ENCODE results near the gene SIPA1. TPM values are rescaled to one million over a fixed set of nuclear protein-coding genes. Genes with fewer than 3 reads are reported as not detected.

Gene SIPA1
- total RNA-seq, 1 experiment from 2014 or later = 65.4 TPM

DNA sequence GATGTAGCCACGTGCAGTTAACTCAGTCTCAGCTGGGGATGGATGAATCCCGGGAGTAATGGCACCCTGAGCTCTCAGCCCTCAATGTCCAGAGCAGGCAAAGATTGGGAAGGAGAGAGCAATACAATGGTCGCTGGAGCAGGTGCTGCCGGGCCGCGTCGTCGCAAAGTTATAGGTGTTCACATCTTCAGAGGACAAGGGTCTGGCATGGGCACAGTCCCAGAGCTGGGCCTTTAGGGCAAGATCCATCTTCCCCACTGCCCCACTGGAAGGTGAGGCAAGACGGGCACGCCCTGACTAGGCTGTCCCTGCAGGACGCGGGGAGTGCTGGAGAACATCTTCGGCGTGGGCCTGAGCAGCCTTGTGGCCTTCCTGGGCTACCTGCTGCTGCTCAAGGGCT is 14.7 kb upstream of the SIPA1 start:
- TF ChIP-seq, protein P1, sequence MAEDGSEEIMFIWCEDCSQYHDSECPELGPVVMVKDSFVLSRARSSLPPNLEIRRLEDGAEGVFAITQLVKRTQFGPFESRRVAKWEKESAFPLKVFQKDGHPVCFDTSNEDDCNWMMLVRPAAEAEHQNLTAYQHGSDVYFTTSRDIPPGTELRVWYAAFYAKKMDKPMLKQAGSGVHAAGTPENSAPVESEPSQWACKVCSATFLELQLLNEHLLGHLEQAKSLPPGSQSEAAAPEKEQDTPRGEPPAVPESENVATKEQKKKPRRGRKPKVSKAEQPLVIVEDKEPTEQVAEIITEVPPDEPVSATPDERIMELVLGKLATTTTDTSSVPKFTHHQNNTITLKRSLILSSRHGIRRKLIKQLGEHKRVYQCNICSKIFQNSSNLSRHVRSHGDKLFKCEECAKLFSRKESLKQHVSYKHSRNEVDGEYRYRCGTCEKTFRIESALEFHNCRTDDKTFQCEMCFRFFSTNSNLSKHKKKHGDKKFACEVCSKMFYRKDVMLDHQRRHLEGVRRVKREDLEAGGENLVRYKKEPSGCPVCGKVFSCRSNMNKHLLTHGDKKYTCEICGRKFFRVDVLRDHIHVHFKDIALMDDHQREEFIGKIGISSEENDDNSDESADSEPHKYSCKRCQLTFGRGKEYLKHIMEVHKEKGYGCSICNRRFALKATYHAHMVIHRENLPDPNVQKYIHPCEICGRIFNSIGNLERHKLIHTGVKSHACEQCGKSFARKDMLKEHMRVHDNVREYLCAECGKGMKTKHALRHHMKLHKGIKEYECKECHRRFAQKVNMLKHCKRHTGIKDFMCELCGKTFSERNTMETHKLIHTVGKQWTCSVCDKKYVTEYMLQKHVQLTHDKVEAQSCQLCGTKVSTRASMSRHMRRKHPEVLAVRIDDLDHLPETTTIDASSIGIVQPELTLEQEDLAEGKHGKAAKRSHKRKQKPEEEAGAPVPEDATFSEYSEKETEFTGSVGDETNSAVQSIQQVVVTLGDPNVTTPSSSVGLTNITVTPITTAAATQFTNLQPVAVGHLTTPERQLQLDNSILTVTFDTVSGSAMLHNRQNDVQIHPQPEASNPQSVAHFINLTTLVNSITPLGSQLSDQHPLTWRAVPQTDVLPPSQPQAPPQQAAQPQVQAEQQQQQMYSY (CRISPR knock-in tag; IDR thresholded peaks at IDR 0.05) = no peak
- TF ChIP-seq IRF2 (CRISPR knock-in tag; IDR thresholded peaks at IDR 0.05; ENCODE audit: borderline replicate concordance, low read depth) = no peak
- no peak for TF ChIP-seq NR3C1 (CRISPR knock-in tag; conservative IDR thresholded peaks at IDR 0.05; ENCODE audit: low read depth)
- TF ChIP-seq, protein P2, sequence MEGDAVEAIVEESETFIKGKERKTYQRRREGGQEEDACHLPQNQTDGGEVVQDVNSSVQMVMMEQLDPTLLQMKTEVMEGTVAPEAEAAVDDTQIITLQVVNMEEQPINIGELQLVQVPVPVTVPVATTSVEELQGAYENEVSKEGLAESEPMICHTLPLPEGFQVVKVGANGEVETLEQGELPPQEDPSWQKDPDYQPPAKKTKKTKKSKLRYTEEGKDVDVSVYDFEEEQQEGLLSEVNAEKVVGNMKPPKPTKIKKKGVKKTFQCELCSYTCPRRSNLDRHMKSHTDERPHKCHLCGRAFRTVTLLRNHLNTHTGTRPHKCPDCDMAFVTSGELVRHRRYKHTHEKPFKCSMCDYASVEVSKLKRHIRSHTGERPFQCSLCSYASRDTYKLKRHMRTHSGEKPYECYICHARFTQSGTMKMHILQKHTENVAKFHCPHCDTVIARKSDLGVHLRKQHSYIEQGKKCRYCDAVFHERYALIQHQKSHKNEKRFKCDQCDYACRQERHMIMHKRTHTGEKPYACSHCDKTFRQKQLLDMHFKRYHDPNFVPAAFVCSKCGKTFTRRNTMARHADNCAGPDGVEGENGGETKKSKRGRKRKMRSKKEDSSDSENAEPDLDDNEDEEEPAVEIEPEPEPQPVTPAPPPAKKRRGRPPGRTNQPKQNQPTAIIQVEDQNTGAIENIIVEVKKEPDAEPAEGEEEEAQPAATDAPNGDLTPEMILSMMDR (IDR thresholded peaks at IDR 0.05) = no peak
- TF ChIP-seq CREB1 (CRISPR knock-in tag; IDR thresholded peaks at IDR 0.05) = no peak
- no peak for TF ChIP-seq GABPB1 (CRISPR knock-in tag; IDR thresholded peaks at IDR 0.05)
- no peak for TF ChIP-seq ELF4 (CRISPR knock-in tag; IDR thresholded peaks at IDR 0.05; ENCODE audit: low read depth)
- TF ChIP-seq EMX1 (CRISPR knock-in tag; IDR thresholded peaks at IDR 0.05) = no peak
- TF ChIP-seq, protein P3, sequence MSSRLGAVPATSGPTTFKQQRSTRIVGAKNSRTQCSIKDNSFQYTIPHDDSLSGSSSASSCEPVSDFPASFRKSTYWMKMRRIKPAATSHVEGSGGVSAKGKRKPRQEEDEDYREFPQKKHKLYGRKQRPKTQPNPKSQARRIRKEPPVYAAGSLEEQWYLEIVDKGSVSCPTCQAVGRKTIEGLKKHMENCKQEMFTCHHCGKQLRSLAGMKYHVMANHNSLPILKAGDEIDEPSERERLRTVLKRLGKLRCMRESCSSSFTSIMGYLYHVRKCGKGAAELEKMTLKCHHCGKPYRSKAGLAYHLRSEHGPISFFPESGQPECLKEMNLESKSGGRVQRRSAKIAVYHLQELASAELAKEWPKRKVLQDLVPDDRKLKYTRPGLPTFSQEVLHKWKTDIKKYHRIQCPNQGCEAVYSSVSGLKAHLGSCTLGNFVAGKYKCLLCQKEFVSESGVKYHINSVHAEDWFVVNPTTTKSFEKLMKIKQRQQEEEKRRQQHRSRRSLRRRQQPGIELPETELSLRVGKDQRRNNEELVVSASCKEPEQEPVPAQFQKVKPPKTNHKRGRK (CRISPR knock-in tag; IDR thresholded peaks at IDR 0.05; ENCODE audit: borderline replicate concordance) = no peak
- no peak for TF ChIP-seq MXD4 (CRISPR knock-in tag; IDR thresholded peaks at IDR 0.05; ENCODE audit: borderline replicate concordance)
- TF ChIP-seq NFE2L1 (CRISPR knock-in tag; IDR thresholded peaks at IDR 0.05) = no peak
- TF ChIP-seq, protein P4, sequence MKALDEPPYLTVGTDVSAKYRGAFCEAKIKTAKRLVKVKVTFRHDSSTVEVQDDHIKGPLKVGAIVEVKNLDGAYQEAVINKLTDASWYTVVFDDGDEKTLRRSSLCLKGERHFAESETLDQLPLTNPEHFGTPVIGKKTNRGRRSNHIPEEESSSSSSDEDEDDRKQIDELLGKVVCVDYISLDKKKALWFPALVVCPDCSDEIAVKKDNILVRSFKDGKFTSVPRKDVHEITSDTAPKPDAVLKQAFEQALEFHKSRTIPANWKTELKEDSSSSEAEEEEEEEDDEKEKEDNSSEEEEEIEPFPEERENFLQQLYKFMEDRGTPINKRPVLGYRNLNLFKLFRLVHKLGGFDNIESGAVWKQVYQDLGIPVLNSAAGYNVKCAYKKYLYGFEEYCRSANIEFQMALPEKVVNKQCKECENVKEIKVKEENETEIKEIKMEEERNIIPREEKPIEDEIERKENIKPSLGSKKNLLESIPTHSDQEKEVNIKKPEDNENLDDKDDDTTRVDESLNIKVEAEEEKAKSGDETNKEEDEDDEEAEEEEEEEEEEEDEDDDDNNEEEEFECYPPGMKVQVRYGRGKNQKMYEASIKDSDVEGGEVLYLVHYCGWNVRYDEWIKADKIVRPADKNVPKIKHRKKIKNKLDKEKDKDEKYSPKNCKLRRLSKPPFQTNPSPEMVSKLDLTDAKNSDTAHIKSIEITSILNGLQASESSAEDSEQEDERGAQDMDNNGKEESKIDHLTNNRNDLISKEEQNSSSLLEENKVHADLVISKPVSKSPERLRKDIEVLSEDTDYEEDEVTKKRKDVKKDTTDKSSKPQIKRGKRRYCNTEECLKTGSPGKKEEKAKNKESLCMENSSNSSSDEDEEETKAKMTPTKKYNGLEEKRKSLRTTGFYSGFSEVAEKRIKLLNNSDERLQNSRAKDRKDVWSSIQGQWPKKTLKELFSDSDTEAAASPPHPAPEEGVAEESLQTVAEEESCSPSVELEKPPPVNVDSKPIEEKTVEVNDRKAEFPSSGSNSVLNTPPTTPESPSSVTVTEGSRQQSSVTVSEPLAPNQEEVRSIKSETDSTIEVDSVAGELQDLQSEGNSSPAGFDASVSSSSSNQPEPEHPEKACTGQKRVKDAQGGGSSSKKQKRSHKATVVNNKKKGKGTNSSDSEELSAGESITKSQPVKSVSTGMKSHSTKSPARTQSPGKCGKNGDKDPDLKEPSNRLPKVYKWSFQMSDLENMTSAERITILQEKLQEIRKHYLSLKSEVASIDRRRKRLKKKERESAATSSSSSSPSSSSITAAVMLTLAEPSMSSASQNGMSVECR (CRISPR knock-in tag; IDR thresholded peaks at IDR 0.05; ENCODE audit: borderline replicate concordance) = no peak
- ChIA-PET CTCF (interaction anchor here (1.7 kb wide), 1 partner anchor 15 kb away, joined by 5 read pairs; the partner anchor contains the start of gene SIPA1), POLR2A (no interaction called here)
- no peaks in the 10 kb centered on the region for H3K4me1 Mint-ChIP-seq
- ATAC-seq (no peak), DNase-seq (ENCODE audit: low spot score) (no peak)
- no peaks in the 10 kb centered on the region for H3K9me3 Mint-ChIP-seq
- H3K27ac Mint-ChIP-seq = no peak overlapping the region
- no peaks in the 10 kb centered on the region for H3K27me3 Mint-ChIP-seq (ENCODE audit: low read depth)
- peaks cover 25% of the 10 kb centered on the region for H3K36me3 Mint-ChIP-seq
- H3K4me3 Mint-ChIP-seq = no peak overlapping the region

DNA sequence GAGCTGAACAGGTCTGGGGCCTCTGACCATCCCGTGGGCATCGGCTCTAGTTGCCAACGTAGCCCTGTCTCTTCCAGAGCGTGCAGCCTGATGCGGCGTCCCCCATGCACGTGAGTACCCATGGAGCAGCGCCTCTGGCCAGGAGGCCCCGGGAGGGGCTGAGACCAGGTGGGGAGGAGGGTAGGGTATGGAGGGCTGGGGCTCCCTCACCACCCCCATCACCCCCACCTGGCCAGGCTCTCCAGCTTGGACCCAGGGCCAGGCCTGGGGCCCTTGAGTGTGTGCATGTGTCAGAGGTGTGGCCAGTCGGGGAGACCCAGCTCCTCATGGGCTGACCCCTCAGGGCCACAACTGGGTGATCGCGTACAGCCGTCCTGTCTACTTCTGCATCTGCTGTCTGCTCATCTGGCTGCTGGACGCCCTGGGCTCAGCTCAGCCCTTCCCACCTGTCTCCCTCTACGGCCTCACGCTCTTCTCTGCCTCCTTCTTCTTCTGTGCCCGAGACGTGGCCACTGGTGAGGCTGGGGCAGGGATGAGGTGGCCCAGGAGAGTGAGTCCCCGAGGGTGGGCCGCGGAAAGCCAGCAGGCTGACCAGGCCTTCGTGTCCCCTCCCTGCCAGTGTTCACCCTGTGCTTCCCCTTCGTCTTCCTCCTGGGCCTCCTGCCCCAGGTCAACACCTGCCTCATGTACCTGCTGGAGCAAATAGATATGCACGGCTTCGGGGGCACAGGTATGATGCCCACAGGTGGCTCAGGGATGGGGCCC is 13.9 kb upstream of the SIPA1 start:
- Mint-ChIP-seq H3K9me3 (no peaks in the 10 kb centered on the region), H3K27me3 (ENCODE audit: low read depth) (no peaks in the 10 kb centered on the region), H3K27ac (no peak overlapping the region), H3K4me3 (no peak overlapping the region), H3K36me3 (peaks cover 25% of the 10 kb centered on the region), H3K4me1 (no peaks in the 10 kb centered on the region)
- no peak for ATAC-seq
- DNase-seq (ENCODE audit: low spot score) = no peak
- POLR2A ChIA-PET = interaction anchor here (0.6 kb wide), 1 partner anchor 23 kb away, joined by 3 read pairs; no protein-coding TSS in a partner anchor
- TF ChIP-seq NFE2L1 (CRISPR knock-in tag; IDR thresholded peaks at IDR 0.05) = no peak
- TF ChIP-seq TEAD1 (CRISPR knock-in tag; IDR thresholded peaks at IDR 0.05) = no peak
- TF ChIP-seq CREM (CRISPR knock-in tag; IDR thresholded peaks at IDR 0.05) = no peak
- TF ChIP-seq, protein P5, sequence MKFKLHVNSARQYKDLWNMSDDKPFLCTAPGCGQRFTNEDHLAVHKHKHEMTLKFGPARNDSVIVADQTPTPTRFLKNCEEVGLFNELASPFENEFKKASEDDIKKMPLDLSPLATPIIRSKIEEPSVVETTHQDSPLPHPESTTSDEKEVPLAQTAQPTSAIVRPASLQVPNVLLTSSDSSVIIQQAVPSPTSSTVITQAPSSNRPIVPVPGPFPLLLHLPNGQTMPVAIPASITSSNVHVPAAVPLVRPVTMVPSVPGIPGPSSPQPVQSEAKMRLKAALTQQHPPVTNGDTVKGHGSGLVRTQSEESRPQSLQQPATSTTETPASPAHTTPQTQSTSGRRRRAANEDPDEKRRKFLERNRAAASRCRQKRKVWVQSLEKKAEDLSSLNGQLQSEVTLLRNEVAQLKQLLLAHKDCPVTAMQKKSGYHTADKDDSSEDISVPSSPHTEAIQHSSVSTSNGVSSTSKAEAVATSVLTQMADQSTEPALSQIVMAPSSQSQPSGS (CRISPR knock-in tag; IDR thresholded peaks at IDR 0.05; ENCODE audit: borderline replicate concordance, low read depth) = no peak
- TF ChIP-seq NFYB (CRISPR knock-in tag; conservative IDR thresholded peaks at IDR 0.05; ENCODE audit: low read depth) = no peak
- CTCF ChIA-PET = interaction anchor here (1.7 kb wide), 1 partner anchor 14 kb away, joined by 5 read pairs; the partner anchor contains the start of gene SIPA1

Data from WTC11 (cell line).